Mesenchymal stem cell (in vitro differentiated cells and primary cell): Measurements from ENCODE around the gene DCANP1.

Experiments used
- DNase-seq: peaks from one replicate; pipeline ENCODE4 v3.0.0-alpha.2; 2013
- H2AFZ ChIP-seq: one replicate; pipeline ENCODE4 v1.6.1; 2013; ENCODE audit warnings: low read depth, mild to moderate bottlenecking, control low read depth, inconsistent platforms, low read length, moderate library complexity
- H2AK5ac ChIP-seq: 2 replicates; pipeline ENCODE4 v1.6.1; 2013; ENCODE audit warnings: low read length, moderate library complexity, mild to moderate bottlenecking, inconsistent platforms; ENCODE audit not compliant: severe bottlenecking
- H2BK120ac ChIP-seq: one replicate; pipeline ENCODE4 v1.6.1; 2013; ENCODE audit warnings: low read depth, mild to moderate bottlenecking, inconsistent platforms, low read length, moderate library complexity
- H2BK12ac ChIP-seq, 2 experiments: one replicate each; pipeline ENCODE4 v1.6.1; 2013; ENCODE audit warnings: inconsistent platforms in 2 of 2, low read length in 2 of 2, mild to moderate bottlenecking in 2 of 2, moderate library complexity in 2 of 2, control low read depth in 1 of 2
- H2BK15ac ChIP-seq: one replicate; pipeline ENCODE4 v1.6.1; 2013; ENCODE audit warnings: mild to moderate bottlenecking, low read depth, inconsistent platforms; ENCODE audit not compliant: poor library complexity, severe bottlenecking
- H2BK5ac ChIP-seq: 2 replicates; pipeline ENCODE4 v1.6.1; 2013; ENCODE audit warnings: low read depth, mild to moderate bottlenecking, low read length, control low read depth, inconsistent platforms; ENCODE audit not compliant: poor library complexity, severe bottlenecking
- H3K14ac ChIP-seq, 2 experiments: one replicate each; pipeline ENCODE4 v1.6.1; 2013; ENCODE audit warnings: inconsistent platforms in 2 of 2, low read length in 2 of 2, control low read depth in 1 of 2, mild to moderate bottlenecking in 1 of 2, moderate library complexity in 1 of 2
- H3K18ac ChIP-seq, 2 experiments: one replicate each; pipeline ENCODE4 v1.6.1; 2013; ENCODE audit warnings: inconsistent platforms in 2 of 2, low read length in 2 of 2, control low read depth in 1 of 2, low read depth in 1 of 2, mild to moderate bottlenecking in 1 of 2
- H3K23ac ChIP-seq, 2 experiments: one replicate each; pipeline ENCODE4 v1.6.1; 2013; ENCODE audit warnings: inconsistent platforms in 2 of 2, low read length in 2 of 2, mild to moderate bottlenecking in 2 of 2, moderate library complexity in 2 of 2, control low read depth in 1 of 2
- H3K27ac ChIP-seq: 2 replicates; pipeline ENCODE4 v1.5.1; 2013; ENCODE audit warnings: mild to moderate bottlenecking, moderate library complexity, low read length, control low read depth, inconsistent platforms; ENCODE audit not compliant: poor library complexity, severe bottlenecking
- H3K27me3 ChIP-seq, 2 experiments: 2 replicates each; pipeline versions ENCODE4 v1.6.1 to v1.7.0; 2013; ENCODE audit warnings: low read length in 2 of 2, mild to moderate bottlenecking in 2 of 2, moderate library complexity in 2 of 2, control low read depth in 1 of 2, inconsistent platforms in 1 of 2; ENCODE audit not compliant: control insufficient read depth in 1 of 2, insufficient read depth in 1 of 2
- H3K36me3 ChIP-seq, 2 experiments: 2 replicates each; pipeline versions ENCODE4 v1.6.1 to v1.7.0; 2013; ENCODE audit warnings: low read length in 2 of 2, control low read depth in 1 of 2, inconsistent platforms in 1 of 2, low read depth in 1 of 2, mild to moderate bottlenecking in 1 of 2; ENCODE audit not compliant: insufficient read depth in 2 of 2, control insufficient read depth in 1 of 2
- H3K4ac ChIP-seq, 2 experiments: one replicate each; pipeline ENCODE4 v1.6.1; 2013; ENCODE audit warnings: inconsistent platforms in 2 of 2, low read length in 2 of 2, mild to moderate bottlenecking in 2 of 2, moderate library complexity in 2 of 2, control low read depth in 1 of 2, low read depth in 1 of 2
- H3K4me1 ChIP-seq: 2 replicates; pipeline ENCODE4 v1.6.1; 2013; ENCODE audit warnings: low read depth, low read length, control low read depth; ENCODE audit not compliant: control insufficient read depth, insufficient read depth
- H3K4me2 ChIP-seq: 2 replicates; pipeline ENCODE4 v1.6.1; 2013; ENCODE audit warnings: low read length, mild to moderate bottlenecking, inconsistent platforms; ENCODE audit not compliant: poor library complexity, severe bottlenecking
- H3K4me3 ChIP-seq, 2 experiments: 2 replicates each; pipeline versions ENCODE4 v1.5.1 to v1.7.0; 2013; ENCODE audit warnings: low read length in 2 of 2, mild to moderate bottlenecking in 2 of 2, control low read depth in 1 of 2, low read depth in 1 of 2; ENCODE audit not compliant: insufficient read depth in 1 of 2
- H3K79me1 ChIP-seq: replicated peaks from 2 replicates; pipeline ENCODE4 v1.6.1; 2013; ENCODE audit warnings: mild to moderate bottlenecking, control low read depth, low read length, inconsistent platforms; ENCODE audit not compliant: poor library complexity, severe bottlenecking
- H3K9ac ChIP-seq: 2 replicates; pipeline ENCODE4 v1.7.0; 2013; ENCODE audit warnings: mild to moderate bottlenecking, low read length, moderate library complexity
- H3K9me3 ChIP-seq: 2 replicates; pipeline ENCODE4 v1.7.0; 2013; ENCODE audit warnings: mild to moderate bottlenecking, low read length; ENCODE audit not compliant: control insufficient read depth
- H4K8ac ChIP-seq: one replicate; pipeline ENCODE4 v1.6.1; 2013; ENCODE audit warnings: inconsistent platforms, mild to moderate bottlenecking, low read length, moderate library complexity
- H4K91ac ChIP-seq: one replicate; pipeline ENCODE4 v1.6.1; 2013; ENCODE audit warnings: mild to moderate bottlenecking, low read length, inconsistent platforms
- WGBS: methylation state at CpG from one replicate; pipeline ENCODE4 v1.1.7; 2013; ENCODE audit warnings: mixed read lengths; 5-methylcytosine and 5-hydroxymethylcytosine counted together

DCANP1 gene

GRCh38 chr5:135453613-135454012 lies 6.5 kb upstream of the DCANP1 start:
- H3K4me3 ChIP-seq = no peak overlapping the region
- no peak overlapping the region for H3K4ac ChIP-seq
- H3K4me2 ChIP-seq = no peak overlapping the region
- no peak overlapping the region for H4K8ac ChIP-seq
- H3K23ac ChIP-seq = no peak overlapping the region
- no peak overlapping the region for H2AK5ac ChIP-seq
- no peaks in the 10 kb centered on the region for H3K36me3 ChIP-seq
- H3K27ac ChIP-seq = no peak overlapping the region
- no peak overlapping the region for H3K14ac ChIP-seq
- H2BK12ac ChIP-seq = no peak overlapping the region
- peaks cover 25 to 70% of the 10 kb centered on the region in 2 experiments for H3K27me3 ChIP-seq
- no peak for DNase-seq
- no peak overlapping the region for H2BK120ac ChIP-seq
- H3K18ac ChIP-seq = no peak overlapping the region
- H2BK15ac ChIP-seq = no peak overlapping the region
- H3K79me1 ChIP-seq = no peaks in the 10 kb centered on the region
- H3K9ac ChIP-seq = no peak overlapping the region
- no peak overlapping the region for H2AFZ ChIP-seq
- 71% methylated on average over 4 of the region's 4 CpGs for WGBS
- no peak overlapping the region for H4K91ac ChIP-seq
- no peaks in the 10 kb centered on the region for H3K9me3 ChIP-seq
- H3K4me1 ChIP-seq = no peaks in the 10 kb centered on the region
- no peak overlapping the region for H2BK5ac ChIP-seq

- Histone ChIP-seq H2BK5ac (no peak within 1 kb of the TSS), H3K4me1 (no peaks in the 10 kb centered on the region), H4K8ac (no peak within 1 kb of the TSS), H3K4me2 (no peak within 1 kb of the TSS), H3K18ac (no peak within 1 kb of the TSS), H4K91ac (no peak within 1 kb of the TSS), H3K9ac (no peak within 1 kb of the TSS), H2BK120ac (no peak within 1 kb of the TSS), H3K23ac (no peak within 1 kb of the TSS), H3K79me1 (no peaks in the 10 kb centered on the region), H3K4ac (no peak within 1 kb of the TSS), H2BK12ac (no peak within 1 kb of the TSS), H2AK5ac (no peak within 1 kb of the TSS), H3K9me3 (no peaks in the 10 kb centered on the region), H3K27ac (no peak within 1 kb of the TSS), H2AFZ (no peak within 1 kb of the TSS), H3K4me3 (no peak within 1 kb of the TSS), H3K27me3 (peaks cover 37 to 62% of the 10 kb centered on the region in 2 experiments), H2BK15ac (no peak within 1 kb of the TSS), H3K36me3 (no peaks in the 10 kb centered on the region), H3K14ac (no peak within 1 kb of the TSS)
- WGBS = 80% methylated on average over 10 of the region's 10 CpGs
- no peak for DNase-seq
Observed at GRCh38 chr5:135452321-135453030, 5.3 kb upstream of the DCANP1 start, which contains the start of gene TIFAB. Gene TIFAB, minus strand, starts transcription at chr5:135452351. Its CDS starts 2,412 bp downstream, at chr5:135449939.

- no peak for DNase-seq
- Histone ChIP-seq H3K4ac (no peak overlapping the region), H2BK15ac (no peak overlapping the region), H2BK5ac (no peak overlapping the region), H2BK12ac (no peak overlapping the region), H2AK5ac (no peak overlapping the region), H3K4me3 (no peak overlapping the region), H3K9me3 (no peaks in the 10 kb centered on the region), H3K23ac (no peak overlapping the region), H3K36me3 (no peaks in the 10 kb centered on the region), H3K14ac (no peak overlapping the region), H4K8ac (no peak overlapping the region), H3K18ac (no peak overlapping the region), H4K91ac (no peak overlapping the region), H3K9ac (no peak overlapping the region), H3K79me1 (no peaks in the 10 kb centered on the region), H2BK120ac (no peak overlapping the region), H3K4me1 (no peaks in the 10 kb centered on the region), H2AFZ (no peak overlapping the region), H3K27ac (no peak overlapping the region), H3K27me3 (peaks cover 41 to 61% of the 10 kb centered on the region in 2 experiments), H3K4me2 (no peak overlapping the region)
- WGBS = 89% methylated on average over 17 of the region's 17 CpGs
Observed at GRCh38 chr5:135451581-135452320, 4.6 kb upstream of the DCANP1 start.

DNA sequence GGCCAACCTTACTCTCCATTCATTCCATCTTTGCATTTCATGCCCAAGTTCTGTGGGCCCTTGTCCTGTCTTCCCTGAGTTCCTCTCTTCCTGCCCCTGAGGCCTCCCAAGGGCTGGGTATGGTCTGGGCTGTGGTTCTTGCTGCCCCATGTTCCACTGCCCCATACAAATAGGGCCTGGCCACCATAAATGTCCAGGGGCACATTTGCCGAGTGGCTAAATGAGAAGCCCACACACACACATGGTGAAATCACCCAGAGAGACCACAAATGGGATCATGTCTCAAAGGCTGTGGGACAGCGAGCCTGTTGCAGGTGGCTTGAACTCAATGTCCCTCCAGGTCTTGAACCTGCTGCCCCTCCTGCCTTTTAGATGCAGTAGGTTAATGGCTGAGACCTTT lies 3.8 kb upstream of the DCANP1 start:
- Histone ChIP-seq H3K79me1 (no peaks in the 10 kb centered on the region), H2BK5ac (no peak overlapping the region), H3K4me1 (peaks cover 1% of the 10 kb centered on the region), H4K8ac (no peak overlapping the region), H2AK5ac (no peak overlapping the region), H3K18ac (no peak overlapping the region), H3K27me3 (peaks cover 45 to 59% of the 10 kb centered on the region in 2 experiments), H3K27ac (no peak overlapping the region), H3K23ac (no peak overlapping the region), H3K14ac (no peak overlapping the region), H2BK120ac (no peak overlapping the region), H3K9ac (no peak overlapping the region), H2BK15ac (no peak overlapping the region), H3K4me2 (no peak overlapping the region), H3K4ac (no peak overlapping the region), H3K36me3 (no peaks in the 10 kb centered on the region), H4K91ac (no peak overlapping the region), H3K9me3 (no peaks in the 10 kb centered on the region), H2AFZ (no peak overlapping the region), H3K4me3 (no peak overlapping the region), H2BK12ac (no peak overlapping the region)
- DNase-seq = no peak
- WGBS = 84% methylated on average over 2 of the region's 2 CpGs
